K562 (cell line): ENCODE results near the gene MARK4. TPM values are rescaled to one million over a fixed set of nuclear protein-coding genes. Genes with fewer than 3 reads are reported as not detected.
A peak's percentile ranks its signal among the peaks of the same experiment; 100 is the strongest.

Experiments
- ATAC-seq: fragments of 200-7000 bp; cut with Tn5 transposase; 3 replicates; pipeline ENCODE4 v1.9.1; 2020; ENCODE audit warnings: moderate library complexity
- BruUV-seq: library from RNA; stranded (reverse); fragments of 400-500 nt; replicated peaks from 2 replicates; lab custom pipeline; 2021; lab: Mats Ljungman, UMichigan
- CTCF ChIA-PET: fragments of 300-600 bp; formaldehyde crosslinking; extraction: SDS; loops from one replicate; lab custom pipeline; 2021; ENCODE audit warnings: low intra/inter-chr PET ratio; lab: Yijun Ruan, JAX
- POLR2A ChIA-PET: fragments of 300-600, 350-650 bp; sonication (Branson Sonifier 250); formaldehyde crosslinking; extraction: SDS; loops from one replicate; lab custom pipeline; 2021; ENCODE audit warnings: antibody characterized with exemption, inconsistent platforms; lab: Yijun Ruan, JAX
- DNase-seq, 4 experiments: peaks; one replicate each; pipeline versions ENCODE4 v3.0.0 to v3.0.0-alpha.2; 2011 to 2018; ENCODE audit warnings: low spot score in 3 of 4, mixed read lengths in 3 of 4; ENCODE audit errors: extremely low read depth in 1 of 4
- FAIRE-seq: peaks from 2 replicates; lab custom pipeline; 2011; peaks lifted over from hg19 to GRCh38; lab: Jason Lieb, UNC
- H2AFZ ChIP-seq: 2 replicates; pipeline ENCODE4 v1.6.0; 2011; ENCODE audit warnings: low read depth, low read length, control low read depth, inconsistent platforms
- H3K27ac ChIP-seq: fragments of 200-600 bp; 3 replicates; pipeline ENCODE4 v1.8.0; 2011; ENCODE audit warnings: low read depth, mild to moderate bottlenecking, control low read depth, inconsistent platforms, low read length, moderate library complexity, mixed read lengths; ENCODE audit errors: extremely low read depth
- H3K27me3 ChIP-seq, 2 experiments: fragments of 300-600 bp in 1 of 2; 2 replicates in 1 of 2; 3 replicates in 1 of 2; pipeline versions ENCODE4 v1.6.0 to v1.8.0; 2011; ENCODE audit warnings: inconsistent platforms in 2 of 2, low read length in 2 of 2, mild to moderate bottlenecking in 1 of 2, mixed read lengths in 1 of 2, moderate library complexity in 1 of 2; ENCODE audit not compliant: control insufficient read depth in 2 of 2, insufficient read depth in 2 of 2
- H3K36me3 ChIP-seq: fragments of 300-600 bp; 3 replicates; pipeline ENCODE4 v1.8.0; 2011; ENCODE audit warnings: mild to moderate bottlenecking, low read length, inconsistent platforms; ENCODE audit not compliant: control insufficient read depth, insufficient read depth
- H3K4me1 ChIP-seq, 2 experiments: fragments of 200-600 bp in 1 of 2; replicated peaks in 1 of 2; 2 replicates in 1 of 2; 3 replicates in 1 of 2; pipeline versions ENCODE4 v1.5.1 to v1.8.0; 2011; ENCODE audit warnings: inconsistent platforms in 2 of 2, low read length in 2 of 2, mild to moderate bottlenecking in 1 of 2, mixed read lengths in 1 of 2, moderate library complexity in 1 of 2; ENCODE audit not compliant: control insufficient read depth in 2 of 2, insufficient read depth in 2 of 2
- H3K4me2 ChIP-seq: 2 replicates; pipeline ENCODE4 v1.6.1; 2011; ENCODE audit warnings: low read length, control low read depth, inconsistent platforms, mixed read lengths; ENCODE audit not compliant: insufficient read depth
- H3K4me3 ChIP-seq: fragments of 200-600 bp; sonication (generic), shearing (Covaris generic); 2 replicates; pipeline ENCODE4 v1.5.1; 2016; ENCODE audit warnings: control low read depth, inconsistent platforms
- H3K79me2 ChIP-seq: fragments of 200-600 bp; 3 replicates; pipeline ENCODE4 v1.8.0; 2011; ENCODE audit warnings: low read length, inconsistent platforms; ENCODE audit not compliant: control insufficient read depth, insufficient read depth
- H3K9ac ChIP-seq, 2 experiments: 2 replicates each; pipeline versions ENCODE4 v1.6.0 to v1.6.1; 2011; ENCODE audit warnings: low read depth in 2 of 2, low read length in 2 of 2, control low read depth in 1 of 2, inconsistent platforms in 1 of 2, mild to moderate bottlenecking in 1 of 2, mixed read lengths in 1 of 2; ENCODE audit not compliant: insufficient read depth in 1 of 2
- H3K9me1 ChIP-seq: one replicate; pipeline ENCODE4 v1.6.0; 2011; ENCODE audit warnings: inconsistent platforms, mild to moderate bottlenecking, low read length, moderate library complexity; ENCODE audit not compliant: control insufficient read depth, insufficient read depth
- H3K9me3 ChIP-seq: replicated peaks from 2 replicates; pipeline ENCODE4 v1.5.1; 2011; ENCODE audit warnings: low read depth, low read length, inconsistent platforms; ENCODE audit not compliant: control insufficient read depth, insufficient read depth
- H4K20me1 ChIP-seq: replicated peaks from 2 replicates; pipeline ENCODE4 v1.6.1; 2011; ENCODE audit warnings: low read length, inconsistent platforms, mixed read lengths; ENCODE audit not compliant: control insufficient read depth, insufficient read depth
- CAMTA2 ChIP-seq: fragments of 250-450 bp; sonication (Bioruptor Pico); conservative IDR thresholded peaks from 2 replicates; pipeline ENCODE4 v1.5.1; 2022
- GABPB1 ChIP-seq: sonication (generic); formaldehyde crosslinking; IDR thresholded peaks from 2 replicates; pipeline ENCODE4 v1.8.0; 2022; ENCODE audit warnings: mild to moderate bottlenecking, missing genetic modification reagents
- MBD1 ChIP-seq: fragments of 250-450 bp; sonication (Bioruptor Pico); IDR thresholded peaks from 2 replicates; pipeline ENCODE4 v1.8.0; 2022; ENCODE audit warnings: inconsistent platforms
- NUFIP1 ChIP-seq: fragments of 450-650 bp; IDR thresholded peaks from 2 replicates; pipeline ENCODE4 v1.6.1; 2018; ENCODE audit not compliant: partially characterized antibody
- RAD21 ChIP-seq, 2 experiments: fragments of 250-450 bp in 1 of 2; fragments of 450-650 bp in 1 of 2; sonication (Bioruptor Pico) in 1 of 2; formaldehyde crosslinking in 1 of 2; IDR thresholded peaks in 1 of 2; conservative IDR thresholded peaks in 1 of 2; 2 replicates each; pipeline versions ENCODE4 v1.4.0 to v1.8.0; 2020 to 2022; ENCODE audit warnings: mild to moderate bottlenecking in 2 of 2, moderate library complexity in 1 of 2
- RBFOX2 ChIP-seq: fragments of 200-400 bp; formaldehyde crosslinking; IDR thresholded peaks from 2 replicates; pipeline ENCODE4 v1.6.1; 2017; ENCODE audit warnings: low read depth, mild to moderate bottlenecking, low read length, moderate library complexity
- SAFB2 ChIP-seq: fragments of 200-400 bp; formaldehyde crosslinking; IDR thresholded peaks from 2 replicates; pipeline ENCODE4 v1.6.1; 2018; ENCODE audit warnings: borderline replicate concordance, low read length, low read depth, moderate library complexity; ENCODE audit not compliant: severe bottlenecking
- TCF7 ChIP-seq: sonication (generic); IDR thresholded peaks from 2 replicates; pipeline ENCODE4 v1.6.1; 2016; ENCODE audit warnings: antibody characterized with exemption, borderline replicate concordance
- TGIF2 ChIP-seq: sonication (generic); formaldehyde crosslinking; IDR thresholded peaks from 2 replicates; pipeline ENCODE4 v1.8.1; 2022; ENCODE audit warnings: mild to moderate bottlenecking, missing genetic modification reagents, moderate library complexity
- ZEB2 ChIP-seq: fragments of 450-650 bp; IDR thresholded peaks from 2 replicates; pipeline ENCODE4 v1.6.1; 2016
- ZNF134 ChIP-seq: fragments of 250-450 bp; sonication (Bioruptor Pico); conservative IDR thresholded peaks from 2 replicates; pipeline ENCODE4 v1.4.0; 2020
- WGBS: fragments of 100-300 bp; shearing (Covaris generic); methylation state at CpG from one replicate; pipeline ENCODE4 v1.1.6; 2016; ENCODE audit warnings: low coverage, mixed read lengths; ENCODE audit not compliant: insufficient coverage; ENCODE audit errors: missing lambda C conversion rate; 5-methylcytosine and 5-hydroxymethylcytosine counted together
- in situ Hi-C: fragments of 300-500 bp; cut with MboI; formaldehyde crosslinking; loops from 4 replicates; pipeline ENCODE4 v1.15.0; 2018; ENCODE audit warnings: inconsistent platforms, mixed read lengths
- intact Hi-C: fragments of 100-400 bp; cut with micrococcal nuclease; formaldehyde crosslinking; loops from 2 replicates; pipeline ENCODE4 v1.14.2; 2022
- polyA plus RNA-seq, 8 experiments: library from polyadenylated mRNA; depleted of rRNA in 4 of 8; stranded (reverse) in 5 of 8; unstranded in 3 of 8; fragments of >200 nt; fragmentation: Nextera tagmentation in 2 of 8; fragmentation: Illumina TruSeq in 1 of 8; extraction: Ambion mirVana in 2 of 8; extraction: Trizol in 1 of 8; gene quantifications; 2 replicates each; pipeline versions ENCODE4 v1.2.1 to v1.2.3, GENCODE V29; 2011 to 2014; ENCODE audit warnings: inconsistent platforms in 1 of 8, missing spikeins in 1 of 8
- total RNA-seq, 7 experiments: library from RNA; depleted of rRNA in 6 of 7; stranded (reverse); fragments of >200 nt in 6 of 7; fragmentation: Illumina TruSeq in 2 of 7; extraction: Trizol in 2 of 7; gene quantifications; 2 replicates each; pipeline versions ENCODE4 v1.2.1 to v1.2.3, GENCODE V29; 2011 to 2021; ENCODE audit warnings: low replicate concordance in 1 of 7
- TF ChIP-seq, protein P1 (sequence below): fragments of 450-650 bp; IDR thresholded peaks from 2 replicates; pipeline ENCODE4 v1.6.1; 2017; ENCODE audit warnings: antibody characterized with exemption, mild to moderate bottlenecking

MARK4 gene
- total and polyA plus RNA-seq, 9 of the 15 experiments (the other 6 are each of a cell fraction or from before 2014, with no cell fraction given) = 0.52 to 29.4 (median 8.6) TPM

GRCh38 chr19:45265375-45265774 lies 14.3 kb downstream of the MARK4 start:
- DNase-seq (no peak), ATAC-seq (no peak), FAIRE-seq (no peak)
- H3K9me1 ChIP-seq = peaks cover 3% of the 10 kb centered on the region
- 0 out of 4 replicates have a peak overlapping the region, but pooled peaks of 1 of the 2 experiments have one; percentile 78 for H3K9ac ChIP-seq
- H3K27ac ChIP-seq = no peak overlapping the region
- H3K36me3 ChIP-seq = peaks cover 9% of the 10 kb centered on the region; the same call in 1 of the 3 replicates
- no peak overlapping the region for H3K4me3 ChIP-seq
- POLR2A ChIA-PET = no interaction called here
- no peak overlapping the region for H3K4me2 ChIP-seq
- TF ChIP-seq, protein P1, sequence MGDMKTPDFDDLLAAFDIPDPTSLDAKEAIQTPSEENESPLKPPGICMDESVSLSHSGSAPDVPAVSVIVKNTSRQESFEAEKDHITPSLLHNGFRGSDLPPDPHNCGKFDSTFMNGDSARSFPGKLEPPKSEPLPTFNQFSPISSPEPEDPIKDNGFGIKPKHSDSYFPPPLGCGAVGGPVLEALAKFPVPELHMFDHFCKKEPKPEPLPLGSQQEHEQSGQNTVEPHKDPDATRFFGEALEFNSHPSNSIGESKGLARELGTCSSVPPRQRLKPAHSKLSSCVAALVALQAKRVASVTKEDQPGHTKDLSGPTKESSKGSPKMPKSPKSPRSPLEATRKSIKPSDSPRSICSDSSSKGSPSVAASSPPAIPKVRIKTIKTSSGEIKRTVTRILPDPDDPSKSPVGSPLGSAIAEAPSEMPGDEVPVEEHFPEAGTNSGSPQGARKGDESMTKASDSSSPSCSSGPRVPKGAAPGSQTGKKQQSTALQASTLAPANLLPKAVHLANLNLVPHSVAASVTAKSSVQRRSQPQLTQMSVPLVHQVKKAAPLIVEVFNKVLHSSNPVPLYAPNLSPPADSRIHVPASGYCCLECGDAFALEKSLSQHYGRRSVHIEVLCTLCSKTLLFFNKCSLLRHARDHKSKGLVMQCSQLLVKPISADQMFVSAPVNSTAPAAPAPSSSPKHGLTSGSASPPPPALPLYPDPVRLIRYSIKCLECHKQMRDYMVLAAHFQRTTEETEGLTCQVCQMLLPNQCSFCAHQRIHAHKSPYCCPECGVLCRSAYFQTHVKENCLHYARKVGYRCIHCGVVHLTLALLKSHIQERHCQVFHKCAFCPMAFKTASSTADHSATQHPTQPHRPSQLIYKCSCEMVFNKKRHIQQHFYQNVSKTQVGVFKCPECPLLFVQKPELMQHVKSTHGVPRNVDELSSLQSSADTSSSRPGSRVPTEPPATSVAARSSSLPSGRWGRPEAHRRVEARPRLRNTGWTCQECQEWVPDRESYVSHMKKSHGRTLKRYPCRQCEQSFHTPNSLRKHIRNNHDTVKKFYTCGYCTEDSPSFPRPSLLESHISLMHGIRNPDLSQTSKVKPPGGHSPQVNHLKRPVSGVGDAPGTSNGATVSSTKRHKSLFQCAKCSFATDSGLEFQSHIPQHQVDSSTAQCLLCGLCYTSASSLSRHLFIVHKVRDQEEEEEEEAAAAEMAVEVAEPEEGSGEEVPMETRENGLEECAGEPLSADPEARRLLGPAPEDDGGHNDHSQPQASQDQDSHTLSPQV = no peak
- no peak for TF ChIP-seq TCF7
- no peak for TF ChIP-seq SAFB2
- TF ChIP-seq TGIF2 = no peak
- TF ChIP-seq MBD1 = no peak
- no peak for TF ChIP-seq CAMTA2
- peak; percentile 85; the same call in 1 of the 2 replicates for TF ChIP-seq ZEB2
- no peak for TF ChIP-seq GABPB1
- no peak for TF ChIP-seq ZNF134
- no peak for TF ChIP-seq RAD21 (CRISPR knock-in tag; conservative IDR thresholded peaks at IDR 0.05 in 1 of 2, IDR thresholded peaks at IDR 0.05 in 1 of 2)
- no peak for TF ChIP-seq NUFIP1
- peak; percentile 14; the same call in 1 of the 2 replicates for TF ChIP-seq RBFOX2
- intact Hi-C loops = no loop called here
- H3K27me3 ChIP-seq = no peaks in the 10 kb centered on the region
- H2AFZ ChIP-seq = no peak overlapping the region
- H3K9me3 ChIP-seq = no peaks in the 10 kb centered on the region
- no peaks in the 10 kb centered on the region; the same call in 2 of the 3 replicates for H3K79me2 ChIP-seq
- CTCF ChIA-PET = no interaction called here
- WGBS = 70% methylated on average over 5 of the region's 5 CpGs
- peaks cover 14 to 26% of the 10 kb centered on the region in 2 experiments for H3K4me1 ChIP-seq
- BruUV-seq = no TSS peak
- in situ Hi-C loops = no loop called here
- no peaks in the 10 kb centered on the region for H4K20me1 ChIP-seq
